ENCODE results near the gene TRIOBP.
"Not testable (repeated sequence)": the region's sequence is repeated elsewhere in the genome, so short reads cannot be mapped to it uniquely, and the experiment has no call there.

Gene TRIOBP

GRCh38 chr22:37714634-37715033 is 17.8 kb downstream of the TRIOBP start:
- Histone ChIP-seq H3K9ac (ENCODE audit: low read depth, low read length) (no peak overlapping the region), H3K36me3 (ENCODE audit: control insufficient read depth, insufficient read depth, low read length) (peaks cover 39% of the 10 kb centered on the region), H3K9me3 (ENCODE audit: control insufficient read depth, insufficient read depth, low read length) (no peaks in the 10 kb centered on the region), H3K27me3 (ENCODE audit: control insufficient read depth, insufficient read depth, low read length) (no peaks in the 10 kb centered on the region), H3K4me1 (ENCODE audit: control insufficient read depth, insufficient read depth, low read length) (no peaks in the 10 kb centered on the region), H3K4me3 (ENCODE audit: low read depth, low read length) (no peak overlapping the region), H3K27ac (ENCODE audit: low read depth, low read length) (no peak overlapping the region)

- Histone ChIP-seq H3K9me3 (ENCODE audit: control insufficient read depth, insufficient read depth, low read length) (no peaks in the 10 kb centered on the region), H3K27ac (ENCODE audit: low read depth, low read length) (no peak overlapping the region), H3K27me3 (ENCODE audit: control insufficient read depth, insufficient read depth, low read length) (no peaks in the 10 kb centered on the region), H3K4me1 (ENCODE audit: control insufficient read depth, insufficient read depth, low read length) (no peaks in the 10 kb centered on the region), H3K4me3 (ENCODE audit: low read depth, low read length) (no peak overlapping the region), H3K36me3 (ENCODE audit: control insufficient read depth, insufficient read depth, low read length) (peaks cover 30% of the 10 kb centered on the region), H3K9ac (ENCODE audit: low read depth, low read length) (no peak overlapping the region)
These were observed 18.9 kb downstream of the TRIOBP start for GRCh38 chr22:37715760-37716159.

DNA sequence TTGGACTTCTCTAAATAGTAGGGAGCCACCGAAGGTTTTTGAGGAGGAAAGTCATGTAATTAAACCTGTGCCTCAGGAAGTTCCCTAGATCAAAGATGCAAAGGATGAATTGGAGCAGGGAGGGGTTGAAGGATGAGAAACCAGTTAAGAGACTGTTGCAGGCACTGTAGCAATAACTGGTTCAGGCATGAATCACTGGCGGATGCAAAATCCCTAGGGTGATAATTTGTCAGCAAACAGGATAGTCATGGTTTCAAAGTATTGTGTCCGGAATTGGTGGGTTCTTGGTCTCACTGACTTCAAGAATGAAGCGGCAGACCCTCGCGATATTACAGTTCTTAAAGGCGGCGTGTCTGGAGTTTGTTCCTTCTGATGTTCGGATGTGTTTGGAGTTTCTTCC is 19.9 kb downstream of the TRIOBP start:
- Histone ChIP-seq H3K27ac (ENCODE audit: low read depth, low read length) (no peak overlapping the region), H3K4me3 (ENCODE audit: low read depth, low read length) (no peak overlapping the region), H3K36me3 (ENCODE audit: control insufficient read depth, insufficient read depth, low read length) (peaks cover 23% of the 10 kb centered on the region), H3K27me3 (ENCODE audit: control insufficient read depth, insufficient read depth, low read length) (no peaks in the 10 kb centered on the region), H3K9ac (ENCODE audit: low read depth, low read length) (no peak overlapping the region), H3K4me1 (ENCODE audit: control insufficient read depth, insufficient read depth, low read length) (no peaks in the 10 kb centered on the region), H3K9me3 (ENCODE audit: control insufficient read depth, insufficient read depth, low read length) (no peaks in the 10 kb centered on the region)

DNA sequence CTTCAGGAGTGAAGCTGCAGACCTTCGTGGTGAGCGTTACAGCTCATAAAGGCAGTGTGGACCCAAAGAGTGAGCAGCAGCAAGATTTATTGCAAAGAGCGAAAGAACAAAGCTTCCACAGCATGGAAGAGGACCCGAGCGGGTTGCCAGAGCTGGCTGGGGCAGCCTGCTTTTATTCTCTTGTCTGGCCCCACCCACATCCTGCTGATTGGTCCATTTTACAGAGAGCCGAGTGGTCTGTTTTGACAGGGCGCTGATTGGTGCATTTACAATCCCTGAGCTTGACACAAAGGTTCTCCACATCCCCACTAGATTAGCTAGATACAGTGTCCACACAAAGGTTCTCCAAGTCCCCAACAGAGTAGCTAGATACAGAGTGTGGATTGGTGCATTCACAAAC is 20.4 kb downstream of the TRIOBP start:
- not testable (repeated sequence) for H3K4me1 ChIP-seq (ENCODE audit: control insufficient read depth, insufficient read depth, low read length); H3K9me3 ChIP-seq (ENCODE audit: control insufficient read depth, insufficient read depth, low read length); H3K4me3 ChIP-seq (ENCODE audit: low read depth, low read length); H3K9ac ChIP-seq (ENCODE audit: low read depth, low read length); H3K27me3 ChIP-seq (ENCODE audit: control insufficient read depth, insufficient read depth, low read length); H3K27ac ChIP-seq (ENCODE audit: low read depth, low read length)
- peaks cover 21% of the 10 kb centered on the region for H3K36me3 ChIP-seq (ENCODE audit: control insufficient read depth, insufficient read depth, low read length)

DNA sequence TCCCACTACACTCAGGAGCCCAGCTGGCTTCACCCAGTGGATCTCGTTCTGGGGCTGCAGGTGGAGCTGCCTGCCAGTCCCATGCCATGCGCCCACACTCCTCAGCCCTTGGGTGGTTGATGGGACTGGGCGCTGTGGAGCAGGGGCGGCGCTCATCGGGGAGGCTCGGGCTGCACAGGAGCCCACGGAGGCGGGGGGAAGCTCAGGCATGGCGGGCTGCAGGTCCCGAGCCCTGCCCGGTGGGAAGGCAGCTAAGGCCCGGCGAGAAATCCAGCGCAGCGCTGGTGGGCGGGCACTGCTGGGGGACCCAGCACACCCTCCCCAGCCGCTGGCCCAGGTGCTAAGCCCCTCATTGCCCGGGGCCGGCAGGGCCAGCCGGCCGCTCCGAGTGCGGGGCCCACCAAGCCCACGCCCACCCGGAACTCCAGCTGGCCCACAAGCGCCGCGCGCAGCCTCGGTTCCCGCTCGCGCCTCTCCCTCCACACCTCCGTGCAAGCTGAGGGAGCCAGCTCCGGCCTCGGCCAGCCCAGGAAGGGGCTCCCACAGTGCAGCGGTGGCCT is 21.0 kb downstream of the TRIOBP start:
- not testable (repeated sequence) for H3K9ac ChIP-seq (ENCODE audit: low read depth, low read length); H3K27me3 ChIP-seq (ENCODE audit: control insufficient read depth, insufficient read depth, low read length); H3K27ac ChIP-seq (ENCODE audit: low read depth, low read length); H3K9me3 ChIP-seq (ENCODE audit: control insufficient read depth, insufficient read depth, low read length); H3K4me3 ChIP-seq (ENCODE audit: low read depth, low read length); H3K4me1 ChIP-seq (ENCODE audit: control insufficient read depth, insufficient read depth, low read length)
- H3K36me3 ChIP-seq (ENCODE audit: control insufficient read depth, insufficient read depth, low read length), result peaks cover 24% of the 10 kb centered on the region

GRCh38 chr22:37725551-37726240 is 28.8 kb downstream of the TRIOBP start:
- Histone ChIP-seq H3K4me3 (ENCODE audit: low read depth, low read length) (no peak overlapping the region), H3K9ac (ENCODE audit: low read depth, low read length) (no peak overlapping the region), H3K36me3 (ENCODE audit: control insufficient read depth, insufficient read depth, low read length) (peaks cover 32% of the 10 kb centered on the region), H3K27me3 (ENCODE audit: control insufficient read depth, insufficient read depth, low read length) (no peaks in the 10 kb centered on the region), H3K4me1 (ENCODE audit: control insufficient read depth, insufficient read depth, low read length) (no peaks in the 10 kb centered on the region), H3K9me3 (ENCODE audit: control insufficient read depth, insufficient read depth, low read length) (no peaks in the 10 kb centered on the region), H3K27ac (ENCODE audit: low read depth, low read length) (no peak overlapping the region)

DNA sequence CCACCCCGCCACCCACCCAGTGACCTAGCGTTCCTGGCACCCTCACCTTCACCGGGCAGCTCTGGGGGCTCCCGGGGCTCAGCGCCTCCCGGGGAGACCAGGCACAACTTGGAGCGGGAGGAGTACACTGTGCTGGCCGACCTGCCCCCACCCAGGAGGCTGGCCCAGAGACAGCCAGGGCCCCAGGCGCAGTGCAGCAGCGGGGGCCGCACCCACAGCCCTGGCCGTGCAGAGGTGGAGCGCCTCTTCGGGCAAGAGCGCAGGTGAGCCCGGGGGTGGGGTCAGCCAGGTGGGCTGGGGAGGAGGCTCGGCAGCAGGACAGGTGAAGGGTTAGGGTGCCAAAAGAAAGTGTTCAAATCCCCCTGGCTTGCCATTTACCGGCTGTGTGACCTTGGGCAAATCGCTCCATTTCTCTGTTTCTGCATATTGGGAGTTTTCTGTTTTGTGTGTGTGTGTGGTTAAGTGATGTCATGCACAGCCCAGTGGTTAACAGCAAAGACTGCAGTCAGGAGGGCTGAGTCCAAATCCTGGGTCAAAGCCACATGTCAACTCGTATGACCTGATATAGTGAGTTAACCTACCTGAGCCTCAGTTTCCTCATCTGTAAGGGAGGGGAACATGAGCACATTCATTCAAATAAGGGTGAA is 29.5 kb downstream of the TRIOBP start:
- H3K36me3 ChIP-seq (ENCODE audit: control insufficient read depth, insufficient read depth, low read length), result peaks cover 34% of the 10 kb centered on the region
- H3K4me3 ChIP-seq (ENCODE audit: low read depth, low read length), result no peak overlapping the region
- H3K4me1 ChIP-seq (ENCODE audit: control insufficient read depth, insufficient read depth, low read length), result no peaks in the 10 kb centered on the region
- no peak overlapping the region for H3K9ac ChIP-seq (ENCODE audit: low read depth, low read length)
- no peaks in the 10 kb centered on the region for H3K27me3 ChIP-seq (ENCODE audit: control insufficient read depth, insufficient read depth, low read length)
- no peaks in the 10 kb centered on the region for H3K9me3 ChIP-seq (ENCODE audit: control insufficient read depth, insufficient read depth, low read length)
- H3K27ac ChIP-seq (ENCODE audit: low read depth, low read length), result no peak overlapping the region

GRCh38 chr22:37728620-37729019 is 31.8 kb downstream of the TRIOBP start:
- H3K4me1 ChIP-seq (ENCODE audit: control insufficient read depth, insufficient read depth, low read length), result no peaks in the 10 kb centered on the region
- H3K4me3 ChIP-seq (ENCODE audit: low read depth, low read length), result no peak overlapping the region
- H3K9me3 ChIP-seq (ENCODE audit: control insufficient read depth, insufficient read depth, low read length), result no peaks in the 10 kb centered on the region
- 0 out of 2 replicates have a peak, but pooled peaks cover 3% of the 10 kb centered on the region for H3K27me3 ChIP-seq (ENCODE audit: control insufficient read depth, insufficient read depth, low read length)
- no peak overlapping the region for H3K27ac ChIP-seq (ENCODE audit: low read depth, low read length)
- no peak overlapping the region for H3K9ac ChIP-seq (ENCODE audit: low read depth, low read length)
- peaks cover 23% of the 10 kb centered on the region for H3K36me3 ChIP-seq (ENCODE audit: control insufficient read depth, insufficient read depth, low read length)

GRCh38 chr22:37731804-37732471 is 35.1 kb downstream of the TRIOBP start:
- H3K27ac ChIP-seq (ENCODE audit: low read depth, low read length), result peak overlapping the region; percentile 55
- no peaks in the 10 kb centered on the region for H3K9me3 ChIP-seq (ENCODE audit: control insufficient read depth, insufficient read depth, low read length)
- peaks cover 12% of the 10 kb centered on the region for H3K27me3 ChIP-seq (ENCODE audit: control insufficient read depth, insufficient read depth, low read length)
- H3K9ac ChIP-seq (ENCODE audit: low read depth, low read length), result no peak overlapping the region
- no peak overlapping the region for H3K4me3 ChIP-seq (ENCODE audit: low read depth, low read length)
- H3K4me1 ChIP-seq (ENCODE audit: control insufficient read depth, insufficient read depth, low read length), result no peaks in the 10 kb centered on the region
- H3K36me3 ChIP-seq (ENCODE audit: control insufficient read depth, insufficient read depth, low read length), result peaks cover 9% of the 10 kb centered on the region

GRCh38 chr22:37732699-37733607 is 36.1 kb downstream of the TRIOBP start:
- Histone ChIP-seq H3K9me3 (ENCODE audit: control insufficient read depth, insufficient read depth, low read length) (no peaks in the 10 kb centered on the region), H3K27me3 (ENCODE audit: control insufficient read depth, insufficient read depth, low read length) (peaks cover 20% of the 10 kb centered on the region), H3K36me3 (ENCODE audit: control insufficient read depth, insufficient read depth, low read length) (peaks cover 9% of the 10 kb centered on the region), H3K4me3 (ENCODE audit: low read depth, low read length) (no peak overlapping the region), H3K4me1 (ENCODE audit: control insufficient read depth, insufficient read depth, low read length) (no peaks in the 10 kb centered on the region), H3K27ac (ENCODE audit: low read depth, low read length) (no peak overlapping the region), H3K9ac (ENCODE audit: low read depth, low read length) (no peak overlapping the region)
